DOHH2 (cell line): Measurements from ENCODE around the gene LANCL2.
A peak's percentile ranks its signal among the peaks of the same experiment; 100 is the strongest.

ENCODE experiments used
- H3F3A ChIP-seq: fragments of 200-600 bp; sonication (generic), shearing (Covaris generic); 2 replicates; pipeline ENCODE4 v1.6.0; 2016; ENCODE audit warnings: antibody characterized with exemption, mild to moderate bottlenecking; ENCODE audit not compliant: control insufficient read depth, insufficient read depth
- H3K27ac ChIP-seq: fragments of 200-600 bp; sonication (generic); 2 replicates; pipeline ENCODE4 v1.5.1; 2014; ENCODE audit warnings: low read depth, mild to moderate bottlenecking, low read length, moderate library complexity
- H3K27me3 ChIP-seq: fragments of 200-600 bp; sonication (generic); 2 replicates; pipeline ENCODE4 v1.6.1; 2014; ENCODE audit warnings: mild to moderate bottlenecking, low read length, mixed read lengths; ENCODE audit not compliant: control insufficient read depth
- H3K36me3 ChIP-seq: fragments of 200-600 bp; sonication (generic); 2 replicates; pipeline ENCODE4 v1.6.1; 2014; ENCODE audit warnings: mild to moderate bottlenecking, low read length, moderate library complexity, mixed read lengths; ENCODE audit not compliant: control insufficient read depth
- H3K4me1 ChIP-seq: fragments of 200-600 bp; sonication (generic); 2 replicates; pipeline ENCODE4 v1.6.1; 2014; ENCODE audit warnings: mild to moderate bottlenecking, low read length, mixed read lengths; ENCODE audit not compliant: control insufficient read depth
- H3K4me2 ChIP-seq: fragments of 200-600 bp; sonication (generic); 2 replicates; pipeline ENCODE4 v1.6.0; 2014; ENCODE audit warnings: mild to moderate bottlenecking, low read length, moderate library complexity
- H3K4me3 ChIP-seq: fragments of 200-600 bp; sonication (generic); 2 replicates; pipeline ENCODE4 v1.5.1; 2014; ENCODE audit warnings: mild to moderate bottlenecking, low read length, mixed read lengths
- H3K79me2 ChIP-seq: fragments of 200-600 bp; sonication (generic); 2 replicates; pipeline ENCODE4 v1.6.1; 2014; ENCODE audit warnings: mild to moderate bottlenecking, low read length, mixed read lengths; ENCODE audit not compliant: control insufficient read depth
- H3K9me2 ChIP-seq: fragments of 200-600 bp; sonication (generic); replicated peaks from 2 replicates; pipeline ENCODE4 v1.6.1; 2014; ENCODE audit warnings: mild to moderate bottlenecking, low read length, mixed read lengths; ENCODE audit not compliant: control insufficient read depth
- H3K9me3 ChIP-seq: fragments of 200-600 bp; sonication (generic); 2 replicates; pipeline ENCODE4 v1.6.1; 2014; ENCODE audit warnings: antibody characterized with exemption, low read length, mixed read lengths; ENCODE audit not compliant: control insufficient read depth, insufficient read depth
- H4K20me1 ChIP-seq: fragments of 200-600 bp; sonication (generic); 2 replicates; pipeline ENCODE4 v1.6.0; 2014; ENCODE audit warnings: low read depth, mild to moderate bottlenecking, antibody characterized with exemption, low read length, moderate library complexity; ENCODE audit not compliant: control insufficient read depth, insufficient read depth
- EZH2phosphoT487 ChIP-seq: fragments of 200-600 bp; sonication (generic); IDR thresholded peaks from 2 replicates; pipeline ENCODE4 v1.6.1; 2017; ENCODE audit warnings: borderline replicate concordance, mild to moderate bottlenecking, antibody characterized with exemption, low read length, moderate library complexity, mixed read lengths
- TF ChIP-seq, protein P1 (sequence below): fragments of 200-600 bp; sonication (generic); IDR thresholded peaks from one replicate; pipeline ENCODE4 v1.5.1; 2014; ENCODE audit warnings: antibody characterized with exemption, mild to moderate bottlenecking, low read depth, low read length; ENCODE audit not compliant: poor library complexity, severe bottlenecking

The LANCL2 gene

DNA sequence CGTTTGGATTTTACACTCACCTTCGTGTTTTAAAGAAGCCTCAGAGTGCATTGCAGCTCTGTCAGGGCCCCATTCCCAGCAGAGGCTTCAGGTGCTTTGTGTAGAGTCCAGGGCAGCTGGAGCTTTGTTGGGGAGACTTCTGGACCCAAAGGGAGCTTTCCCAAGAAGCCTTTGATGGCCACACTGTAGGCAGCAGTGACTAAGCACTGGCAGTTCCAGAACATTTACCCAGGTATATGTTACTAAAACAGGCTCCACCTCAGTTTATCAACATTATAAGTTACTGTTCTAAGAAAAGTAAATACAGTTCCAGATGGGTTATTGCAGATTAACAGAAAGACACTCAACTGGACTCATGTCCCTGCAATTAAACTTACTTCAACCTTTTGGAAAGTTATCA is 66.8 kb downstream of the LANCL2 start:
- H3K4me3 ChIP-seq: no peak overlapping the region
- no peaks in the 10 kb centered on the region for H3K9me3 ChIP-seq
- H3K27ac ChIP-seq: no peak overlapping the region
- TF ChIP-seq, protein P1, sequence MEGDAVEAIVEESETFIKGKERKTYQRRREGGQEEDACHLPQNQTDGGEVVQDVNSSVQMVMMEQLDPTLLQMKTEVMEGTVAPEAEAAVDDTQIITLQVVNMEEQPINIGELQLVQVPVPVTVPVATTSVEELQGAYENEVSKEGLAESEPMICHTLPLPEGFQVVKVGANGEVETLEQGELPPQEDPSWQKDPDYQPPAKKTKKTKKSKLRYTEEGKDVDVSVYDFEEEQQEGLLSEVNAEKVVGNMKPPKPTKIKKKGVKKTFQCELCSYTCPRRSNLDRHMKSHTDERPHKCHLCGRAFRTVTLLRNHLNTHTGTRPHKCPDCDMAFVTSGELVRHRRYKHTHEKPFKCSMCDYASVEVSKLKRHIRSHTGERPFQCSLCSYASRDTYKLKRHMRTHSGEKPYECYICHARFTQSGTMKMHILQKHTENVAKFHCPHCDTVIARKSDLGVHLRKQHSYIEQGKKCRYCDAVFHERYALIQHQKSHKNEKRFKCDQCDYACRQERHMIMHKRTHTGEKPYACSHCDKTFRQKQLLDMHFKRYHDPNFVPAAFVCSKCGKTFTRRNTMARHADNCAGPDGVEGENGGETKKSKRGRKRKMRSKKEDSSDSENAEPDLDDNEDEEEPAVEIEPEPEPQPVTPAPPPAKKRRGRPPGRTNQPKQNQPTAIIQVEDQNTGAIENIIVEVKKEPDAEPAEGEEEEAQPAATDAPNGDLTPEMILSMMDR: no peak
- no peak for TF ChIP-seq EZH2phosphoT487
- H4K20me1 ChIP-seq: no peaks in the 10 kb centered on the region
- H3K4me2 ChIP-seq: no peak overlapping the region
- no peaks in the 10 kb centered on the region for H3F3A ChIP-seq
- no peaks in the 10 kb centered on the region for H3K79me2 ChIP-seq
- H3K9me2 ChIP-seq: no peaks in the 10 kb centered on the region
- no peaks in the 10 kb centered on the region for H3K36me3 ChIP-seq
- no peaks in the 10 kb centered on the region for H3K4me1 ChIP-seq
- no peaks in the 10 kb centered on the region for H3K27me3 ChIP-seq

DNA sequence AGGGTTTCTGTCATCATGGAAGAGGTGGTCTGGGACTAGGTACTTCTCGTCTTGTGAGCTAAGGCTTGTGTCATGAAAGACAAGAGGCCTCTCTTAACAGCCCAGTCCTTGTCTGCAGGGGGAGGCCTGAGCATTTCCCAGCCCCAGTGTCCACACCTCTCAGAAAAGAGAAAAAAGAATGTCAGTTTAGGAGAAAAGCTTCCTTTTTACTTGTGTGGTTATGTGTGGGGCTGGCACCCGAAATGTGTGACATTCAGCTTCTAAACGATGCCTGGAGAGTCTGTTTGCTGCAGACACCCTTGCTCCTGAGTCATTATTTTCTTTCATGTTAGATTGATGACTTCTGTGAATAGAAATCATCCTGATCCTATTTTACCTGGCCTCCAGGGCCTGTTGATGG is 67.4 kb downstream of the LANCL2 start:
- no peaks in the 10 kb centered on the region for H3F3A ChIP-seq
- H3K4me3 ChIP-seq: no peak overlapping the region
- H3K9me3 ChIP-seq: no peaks in the 10 kb centered on the region
- no peaks in the 10 kb centered on the region for H4K20me1 ChIP-seq
- no peaks in the 10 kb centered on the region for H3K27me3 ChIP-seq
- H3K79me2 ChIP-seq: no peaks in the 10 kb centered on the region
- H3K4me2 ChIP-seq: no peak overlapping the region
- no peaks in the 10 kb centered on the region for H3K36me3 ChIP-seq
- H3K27ac ChIP-seq: no peak overlapping the region
- H3K9me2 ChIP-seq: no peaks in the 10 kb centered on the region
- no peaks in the 10 kb centered on the region for H3K4me1 ChIP-seq
- TF ChIP-seq, protein P1: no peak
- no peak for TF ChIP-seq EZH2phosphoT487

DNA sequence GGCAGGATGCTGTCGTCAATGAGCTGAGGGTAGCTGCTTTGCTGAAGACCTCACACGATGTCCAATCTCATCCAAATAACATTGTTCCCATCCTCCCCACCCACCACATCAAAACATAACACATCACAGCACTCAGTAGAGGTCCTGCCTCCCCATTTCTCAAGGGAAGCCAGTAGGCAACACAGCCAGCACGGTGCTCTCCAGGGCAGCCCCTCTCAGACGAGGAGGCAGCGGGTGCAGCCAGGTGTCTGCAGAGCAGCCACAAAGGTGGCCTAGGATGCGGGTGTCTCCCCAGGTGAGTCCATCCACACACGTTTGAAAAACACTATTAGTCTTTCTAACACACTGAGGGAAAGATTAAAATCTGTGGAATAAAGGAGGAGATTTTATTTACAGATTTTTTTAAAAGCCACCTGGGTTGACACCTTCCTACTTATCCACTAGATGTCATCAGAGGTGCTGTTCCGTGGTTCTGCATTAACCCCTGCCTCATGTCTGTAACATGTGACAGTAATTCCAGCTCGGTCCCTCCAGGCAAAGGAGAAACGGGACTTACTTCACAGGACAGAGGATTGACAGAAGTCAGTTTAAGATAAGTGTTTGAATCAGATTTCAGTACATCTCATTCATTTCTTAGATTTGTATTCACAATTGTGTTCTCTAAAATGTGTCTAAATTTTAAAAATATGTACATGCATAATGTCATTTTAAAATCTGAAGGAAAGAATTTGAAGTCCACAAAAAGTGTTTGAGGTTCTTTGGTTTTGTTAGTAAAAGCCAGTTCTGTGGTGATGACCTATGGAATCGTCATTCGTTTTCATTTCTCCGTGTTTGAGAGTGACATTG is 68.0 kb downstream of the LANCL2 start:
- H3K4me1 ChIP-seq: no peaks in the 10 kb centered on the region
- H3K9me3 ChIP-seq: no peaks in the 10 kb centered on the region
- no peaks in the 10 kb centered on the region for H3K36me3 ChIP-seq
- H3K79me2 ChIP-seq: no peaks in the 10 kb centered on the region
- H3K27me3 ChIP-seq: no peaks in the 10 kb centered on the region
- H3F3A ChIP-seq: no peaks in the 10 kb centered on the region
- no peak overlapping the region for H3K4me2 ChIP-seq
- no peak overlapping the region for H3K27ac ChIP-seq
- no peak for TF ChIP-seq EZH2phosphoT487
- TF ChIP-seq, protein P1: peak; percentile 82
- H3K9me2 ChIP-seq: no peaks in the 10 kb centered on the region
- H3K4me3 ChIP-seq: no peak overlapping the region
- no peaks in the 10 kb centered on the region for H4K20me1 ChIP-seq
